Measurements from ENCODE around the gene STMN3.

Gene STMN3

DNA sequence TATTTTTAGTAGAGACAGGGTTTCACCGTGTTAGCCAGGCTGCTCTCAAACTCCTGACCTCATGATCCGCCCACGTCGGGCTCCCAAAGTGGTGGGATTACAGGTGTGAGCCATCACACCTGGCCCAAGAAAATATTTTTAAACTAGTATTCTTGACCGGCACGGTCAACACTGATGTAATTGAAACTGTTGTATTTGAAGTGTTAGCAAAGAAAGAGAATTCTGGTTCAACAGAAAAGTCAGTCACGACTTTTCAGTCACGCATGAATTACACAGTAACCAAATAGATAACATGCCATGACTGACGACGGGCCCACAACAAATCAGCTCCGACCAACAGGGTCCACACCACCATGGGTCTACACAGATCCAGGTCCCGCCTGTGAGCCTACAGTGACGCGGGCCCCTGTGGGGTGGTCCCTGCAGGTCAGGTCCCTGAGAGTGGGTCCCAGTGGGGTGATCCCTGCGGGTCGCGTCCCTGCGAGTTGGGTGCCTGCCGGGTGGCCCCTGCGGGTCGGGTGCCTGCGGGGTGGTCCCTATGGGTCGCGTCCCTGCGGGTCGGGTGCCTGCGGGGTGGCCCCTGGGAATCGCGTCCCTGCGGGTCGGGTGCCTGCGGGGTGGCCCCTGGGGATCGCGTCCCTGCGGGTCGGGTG lies 27.3 kb downstream of the STMN3 start:
- POLR2A ChIA-PET: interaction anchor here (0.9 to 1.0 kb wide), 2 partner anchors 32 to 87 kb away, joined by 3 to 5 read pairs; partner anchors contain the start of gene RTEL1
- TF ChIP-seq HDGF (IDR thresholded peaks at IDR 0.05; ENCODE audit: borderline replicate concordance): no peak
- TF ChIP-seq ARNT (IDR thresholded peaks at IDR 0.05): no peak
- no peak for TF ChIP-seq BHLHE40 (IDR thresholded peaks at IDR 0.05; ENCODE audit: borderline replicate concordance)
- TF ChIP-seq FOXK2 (IDR thresholded peaks at IDR 0.05): no peak
- no peak for TF ChIP-seq FOXA1 (IDR thresholded peaks at IDR 0.05)
- no peak for TF ChIP-seq CTBP1 (IDR thresholded peaks at IDR 0.05; ENCODE audit: borderline replicate concordance)
- TF ChIP-seq FOXM1 (IDR thresholded peaks at IDR 0.05; ENCODE audit: borderline replicate concordance): no peak
- TF ChIP-seq TARDBP (IDR thresholded peaks at IDR 0.05): no peak
- no peak for TF ChIP-seq ZNF384 (IDR thresholded peaks at IDR 0.05)
- TF ChIP-seq SUZ12 (IDR thresholded peaks at IDR 0.05): no peak
- TF ChIP-seq NFRKB (IDR thresholded peaks at IDR 0.05): no peak
- TF ChIP-seq LEF1 (IDR thresholded peaks at IDR 0.05; ENCODE audit: borderline replicate concordance): no peak
- no peak for TF ChIP-seq L3MBTL2 (conservative IDR thresholded peaks at IDR 0.05)
- TF ChIP-seq SP1 (IDR thresholded peaks at IDR 0.05): no peak
- CTCF ChIA-PET: no interaction called here
- DNase-seq (ENCODE audit: extremely low spot score): no peak

GRCh38 chr20:63624486-63624885 lies 28.7 kb downstream of the STMN3 start:
- peak; percentile 42 for DNase-seq (ENCODE audit: extremely low spot score)
- CTCF ChIA-PET: interaction anchor here (0.6 to 0.7 kb wide), 2 partner anchors 23 to 1964 kb away, joined by 3 to 4 read pairs; no protein-coding TSS in a partner anchor
- TF ChIP-seq FOXM1 (IDR thresholded peaks at IDR 0.05; ENCODE audit: borderline replicate concordance) (no peak), ELF4 (IDR thresholded peaks at IDR 0.05) (no peak), TARDBP (IDR thresholded peaks at IDR 0.05) (no peak), CTBP1 (IDR thresholded peaks at IDR 0.05; ENCODE audit: borderline replicate concordance) (no peak), BHLHE40 (IDR thresholded peaks at IDR 0.05; ENCODE audit: borderline replicate concordance) (no peak)
- POLR2A ChIA-PET: interaction anchor here (0.7 to 1.4 kb wide), 3 partner anchors 29 to 104 kb away, joined by 3 to 4 read pairs (median 4); partner anchors contain the start of genes PPDPF, RTEL1 and STMN3

DNA sequence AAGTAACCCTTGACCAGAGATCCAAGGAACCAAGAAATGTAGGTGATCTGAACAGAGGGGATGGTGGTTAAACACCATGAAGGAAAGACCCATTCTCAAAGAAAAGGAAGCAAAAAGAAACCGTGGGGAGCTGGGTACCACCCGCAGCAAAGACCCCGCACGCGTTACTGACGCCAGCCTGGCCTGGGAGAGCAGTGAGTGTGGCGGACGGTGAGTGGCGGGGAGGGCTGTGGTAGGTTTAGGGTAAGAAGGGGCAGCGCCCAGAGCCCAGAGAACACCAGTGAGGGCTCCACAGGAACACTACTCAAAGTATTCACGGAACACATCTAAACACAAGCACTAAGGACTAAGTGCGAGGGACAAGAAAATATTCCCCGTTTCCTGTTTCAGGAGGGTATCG lies 30.5 kb downstream of the STMN3 start:
- TF ChIP-seq ZNF384 (IDR thresholded peaks at IDR 0.05) (no peak), TARDBP (IDR thresholded peaks at IDR 0.05) (no peak), NFRKB (IDR thresholded peaks at IDR 0.05) (no peak), BHLHE40 (IDR thresholded peaks at IDR 0.05; ENCODE audit: borderline replicate concordance) (no peak), ARNT (IDR thresholded peaks at IDR 0.05) (no peak), L3MBTL2 (conservative IDR thresholded peaks at IDR 0.05) (no peak)
- ChIA-PET POLR2A (no interaction called here), CTCF (no interaction called here)
- no peak for DNase-seq (ENCODE audit: extremely low spot score)

- POLR2A ChIA-PET: no interaction called here
- no peak for DNase-seq (ENCODE audit: extremely low spot score)
- CTCF ChIA-PET: no interaction called here
- TF ChIP-seq FOXK2 (IDR thresholded peaks at IDR 0.05): no peak
- no peak for TF ChIP-seq L3MBTL2 (conservative IDR thresholded peaks at IDR 0.05)
- TF ChIP-seq BHLHE40 (IDR thresholded peaks at IDR 0.05; ENCODE audit: borderline replicate concordance): no peak
- no peak for TF ChIP-seq NFRKB (IDR thresholded peaks at IDR 0.05)
These were observed 31.1 kb downstream of the STMN3 start for GRCh38 chr20:63622096-63622495.

GRCh38 chr20:63620991-63621390 lies 32.2 kb downstream of the STMN3 start:
- POLR2A ChIA-PET: interaction anchor here (0.9 kb wide), 1 partner anchor 47 kb away, joined by 3 read pairs; the partner anchor contains the start of gene HELZ2
- DNase-seq (ENCODE audit: extremely low spot score): no peak
- CTCF ChIA-PET: interaction anchor here (0.6 kb wide), 1 partner anchor 20 kb away, joined by 3 read pairs; no protein-coding TSS in a partner anchor
- no peak for TF ChIP-seq FOXK2 (IDR thresholded peaks at IDR 0.05)
- no peak for TF ChIP-seq PKNOX1 (IDR thresholded peaks at IDR 0.05)
- no peak for TF ChIP-seq LEF1 (IDR thresholded peaks at IDR 0.05; ENCODE audit: borderline replicate concordance)
- TF ChIP-seq FOXM1 (IDR thresholded peaks at IDR 0.05; ENCODE audit: borderline replicate concordance): no peak
- TF ChIP-seq ARNT (IDR thresholded peaks at IDR 0.05): no peak
- TF ChIP-seq L3MBTL2 (conservative IDR thresholded peaks at IDR 0.05): no peak

- no peak for DNase-seq (ENCODE audit: extremely low spot score)
- no peak for TF ChIP-seq CTBP1 (IDR thresholded peaks at IDR 0.05; ENCODE audit: borderline replicate concordance)
- ChIA-PET POLR2A (no interaction called here), CTCF (interaction anchor here (1.1 kb wide), 1 partner anchor 23 kb away, joined by 3 read pairs; no protein-coding TSS in a partner anchor)
These were observed 33.7 kb downstream of the STMN3 start for GRCh38 chr20:63619505-63619904.

- CTCF ChIA-PET: interaction anchor here (1.1 kb wide), 1 partner anchor 23 kb away, joined by 3 read pairs; no protein-coding TSS in a partner anchor
- TF ChIP-seq SUZ12 (IDR thresholded peaks at IDR 0.05): no peak
- no peak for TF ChIP-seq HDGF (IDR thresholded peaks at IDR 0.05; ENCODE audit: borderline replicate concordance)
- no peak for TF ChIP-seq SP1 (IDR thresholded peaks at IDR 0.05)
- no peak for TF ChIP-seq ZNF384 (IDR thresholded peaks at IDR 0.05)
- TF ChIP-seq BHLHE40 (IDR thresholded peaks at IDR 0.05; ENCODE audit: borderline replicate concordance): no peak
- TF ChIP-seq NFRKB (IDR thresholded peaks at IDR 0.05): no peak
- TF ChIP-seq ELF4 (IDR thresholded peaks at IDR 0.05): no peak
- TF ChIP-seq FOXA1 (IDR thresholded peaks at IDR 0.05): no peak
- no peak for TF ChIP-seq FOXM1 (IDR thresholded peaks at IDR 0.05; ENCODE audit: borderline replicate concordance)
- no peak for TF ChIP-seq TARDBP (IDR thresholded peaks at IDR 0.05)
- TF ChIP-seq ARNT (IDR thresholded peaks at IDR 0.05): no peak
- TF ChIP-seq L3MBTL2 (conservative IDR thresholded peaks at IDR 0.05): no peak
- no peak for TF ChIP-seq PKNOX1 (IDR thresholded peaks at IDR 0.05)
- TF ChIP-seq CTBP1 (IDR thresholded peaks at IDR 0.05; ENCODE audit: borderline replicate concordance): no peak
- no peak for TF ChIP-seq LEF1 (IDR thresholded peaks at IDR 0.05; ENCODE audit: borderline replicate concordance)
- TF ChIP-seq FOXK2 (IDR thresholded peaks at IDR 0.05): no peak
- no peak for DNase-seq (ENCODE audit: extremely low spot score)
- POLR2A ChIA-PET: interaction anchor here (2.2 kb wide), 1 partner anchor 8 kb away, joined by 10 read pairs; the partner anchor contains the start of gene GMEB2
These were observed 34.1 kb downstream of the STMN3 start for GRCh38 chr20:63619086-63619485.
